Measurements from ENCODE around the gene USP28.
"Not testable (repeated sequence)": the region's sequence is repeated elsewhere in the genome, so short reads cannot be mapped to it uniquely, and the experiment has no call there.

USP28 gene, protein sequence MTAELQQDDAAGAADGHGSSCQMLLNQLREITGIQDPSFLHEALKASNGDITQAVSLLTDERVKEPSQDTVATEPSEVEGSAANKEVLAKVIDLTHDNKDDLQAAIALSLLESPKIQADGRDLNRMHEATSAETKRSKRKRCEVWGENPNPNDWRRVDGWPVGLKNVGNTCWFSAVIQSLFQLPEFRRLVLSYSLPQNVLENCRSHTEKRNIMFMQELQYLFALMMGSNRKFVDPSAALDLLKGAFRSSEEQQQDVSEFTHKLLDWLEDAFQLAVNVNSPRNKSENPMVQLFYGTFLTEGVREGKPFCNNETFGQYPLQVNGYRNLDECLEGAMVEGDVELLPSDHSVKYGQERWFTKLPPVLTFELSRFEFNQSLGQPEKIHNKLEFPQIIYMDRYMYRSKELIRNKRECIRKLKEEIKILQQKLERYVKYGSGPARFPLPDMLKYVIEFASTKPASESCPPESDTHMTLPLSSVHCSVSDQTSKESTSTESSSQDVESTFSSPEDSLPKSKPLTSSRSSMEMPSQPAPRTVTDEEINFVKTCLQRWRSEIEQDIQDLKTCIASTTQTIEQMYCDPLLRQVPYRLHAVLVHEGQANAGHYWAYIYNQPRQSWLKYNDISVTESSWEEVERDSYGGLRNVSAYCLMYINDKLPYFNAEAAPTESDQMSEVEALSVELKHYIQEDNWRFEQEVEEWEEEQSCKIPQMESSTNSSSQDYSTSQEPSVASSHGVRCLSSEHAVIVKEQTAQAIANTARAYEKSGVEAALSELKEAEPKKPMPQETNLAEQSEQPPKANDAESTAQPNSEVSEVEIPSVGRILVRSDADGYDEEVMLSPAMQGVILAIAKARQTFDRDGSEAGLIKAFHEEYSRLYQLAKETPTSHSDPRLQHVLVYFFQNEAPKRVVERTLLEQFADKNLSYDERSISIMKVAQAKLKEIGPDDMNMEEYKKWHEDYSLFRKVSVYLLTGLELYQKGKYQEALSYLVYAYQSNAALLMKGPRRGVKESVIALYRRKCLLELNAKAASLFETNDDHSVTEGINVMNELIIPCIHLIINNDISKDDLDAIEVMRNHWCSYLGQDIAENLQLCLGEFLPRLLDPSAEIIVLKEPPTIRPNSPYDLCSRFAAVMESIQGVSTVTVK

GRCh38 chr11:113875234-113876073 lies at the start of gene USP28:
Gene USP28, minus strand, starts transcription at chr11:113875572. Its CDS starts 71 bp downstream, at chr11:113875501.
- DNase-seq (ENCODE audit: low spot score): peak; percentile 93

DNA sequence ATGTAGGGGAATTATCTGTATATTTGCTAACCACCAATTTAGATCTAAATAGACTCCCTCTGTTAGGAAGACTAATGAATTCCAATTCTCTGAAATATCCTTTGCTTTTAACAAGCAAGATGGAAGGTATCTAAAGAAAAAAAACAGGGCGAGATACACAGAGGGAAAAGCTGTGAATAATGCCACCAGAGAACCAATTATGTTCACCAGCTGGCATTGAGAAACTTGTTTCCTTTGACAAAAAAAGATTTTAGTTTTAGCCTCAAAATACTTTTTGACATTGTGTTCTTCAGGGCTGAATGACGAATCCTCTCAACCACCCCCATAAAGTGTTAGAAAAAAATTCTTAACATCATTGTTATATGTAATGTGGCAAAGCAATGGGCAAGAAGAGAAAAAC lies 48.2 kb upstream of the USP28 start:
- no peak for DNase-seq (ENCODE audit: low spot score)

GRCh38 chr11:113911491-113911890 lies 36.1 kb upstream of the USP28 start:
- not testable (repeated sequence) for DNase-seq (ENCODE audit: low spot score)

DNA sequence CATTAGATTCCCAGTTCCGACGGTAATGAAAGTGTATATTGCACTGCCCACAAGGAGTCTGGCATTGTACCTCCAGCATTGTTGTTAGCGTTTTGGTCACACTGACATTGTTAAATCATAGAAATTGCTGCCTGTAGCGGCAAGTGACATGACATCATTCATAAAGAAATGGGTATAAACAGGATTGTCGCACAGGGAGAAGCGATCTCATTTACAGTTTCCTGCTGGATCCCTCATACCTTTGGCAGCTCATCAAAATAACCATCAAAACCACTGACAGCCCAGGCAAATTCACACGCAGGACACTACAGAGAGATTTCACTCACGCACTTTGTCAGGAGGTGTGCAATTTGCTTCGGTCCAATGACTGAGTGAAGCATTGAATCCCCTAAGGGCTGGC lies 32.7 kb upstream of the USP28 start:
- DNase-seq (ENCODE audit: low spot score): no peak

DNA sequence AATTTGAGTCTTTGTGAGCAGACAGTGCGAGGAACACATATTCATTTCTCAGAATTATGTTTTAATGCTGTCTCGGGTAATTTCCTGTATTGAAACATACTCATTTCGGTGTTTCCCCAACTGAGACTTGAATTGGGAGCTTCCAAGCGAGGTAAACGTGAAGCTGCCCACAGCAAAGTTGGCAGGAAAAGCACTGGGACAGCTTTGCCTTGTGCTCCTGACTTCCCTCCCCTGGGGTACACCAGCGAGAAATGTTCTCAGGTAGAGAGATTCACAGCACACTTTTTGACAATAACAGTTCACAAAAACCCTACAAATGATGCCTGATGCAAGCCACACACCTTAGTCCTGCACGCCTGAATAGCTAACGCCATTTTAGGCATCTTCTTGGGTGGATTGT lies 32.3 kb upstream of the USP28 start:
- DNase-seq (ENCODE audit: low spot score): no peak

DNA sequence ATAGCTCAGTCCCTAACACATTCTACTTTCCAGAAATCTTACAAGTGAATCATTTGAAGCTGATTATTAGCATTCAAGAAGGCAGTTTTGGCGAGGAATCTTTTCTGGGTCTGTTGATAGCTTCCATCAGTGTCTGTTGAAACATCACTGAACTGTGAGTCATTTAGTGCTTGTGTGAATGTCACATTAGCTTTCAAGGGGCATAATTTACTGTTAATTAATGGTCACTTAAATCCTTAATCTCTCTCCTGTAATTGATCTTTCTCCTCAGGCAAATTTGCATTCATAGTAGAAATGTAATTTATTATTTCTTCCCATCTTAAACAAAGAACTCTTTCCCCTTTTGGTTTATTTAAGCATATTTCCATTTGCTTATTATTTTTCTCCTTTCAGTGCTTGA lies 31.8 kb upstream of the USP28 start:
- DNase-seq (ENCODE audit: low spot score): no peak

GRCh38 chr11:113906516-113906915 lies 31.1 kb upstream of the USP28 start:
- DNase-seq (ENCODE audit: low spot score): no peak

GRCh38 chr11:113906038-113906437 lies 30.7 kb upstream of the USP28 start:
- no peak for DNase-seq (ENCODE audit: low spot score)

GRCh38 chr11:113904379-113905101 lies 29.2 kb upstream of the USP28 start, which contains the start of gene HTR3B:
Gene HTR3B, plus strand, starts transcription at chr11:113904796. Its CDS starts 138 bp downstream, at chr11:113904934.
- no peak for DNase-seq (ENCODE audit: low spot score)

GRCh38 chr11:113901141-113901540 lies 25.8 kb upstream of the USP28 start:
- DNase-seq (ENCODE audit: low spot score): no peak

- DNase-seq (ENCODE audit: low spot score): peak; percentile 31
These were observed 20.9 kb upstream of the USP28 start for GRCh38 chr11:113896156-113896879.

- no peak for DNase-seq (ENCODE audit: low spot score)
These were observed 20.2 kb upstream of the USP28 start for GRCh38 chr11:113895367-113896155.

- DNase-seq (ENCODE audit: low spot score): no peak
These were observed 19.1 kb upstream of the USP28 start for GRCh38 chr11:113894421-113894996.

- DNase-seq (ENCODE audit: low spot score): no peak
These were observed 13.5 kb upstream of the USP28 start for GRCh38 chr11:113888848-113889247.

DNA sequence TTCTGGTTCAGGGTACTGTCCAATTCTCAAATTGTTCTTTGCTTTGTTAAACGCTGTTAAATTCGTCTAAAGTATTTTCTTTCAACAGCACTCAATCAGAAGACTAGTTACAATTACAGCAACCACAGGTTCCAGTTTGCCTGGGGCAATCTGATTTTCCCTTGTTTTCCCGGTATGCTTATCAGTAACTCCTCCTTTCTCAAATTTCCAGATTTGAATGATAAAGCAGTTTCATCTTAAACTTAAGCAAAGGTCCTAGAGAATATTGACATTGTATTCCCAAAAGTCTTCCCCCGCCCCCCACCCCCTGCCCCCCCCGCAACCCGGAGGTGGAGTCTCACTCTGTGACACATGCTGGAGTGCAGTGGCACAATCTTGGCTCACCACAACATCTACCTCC lies 10.5 kb upstream of the USP28 start:
- DNase-seq (ENCODE audit: low spot score): no peak

DNA sequence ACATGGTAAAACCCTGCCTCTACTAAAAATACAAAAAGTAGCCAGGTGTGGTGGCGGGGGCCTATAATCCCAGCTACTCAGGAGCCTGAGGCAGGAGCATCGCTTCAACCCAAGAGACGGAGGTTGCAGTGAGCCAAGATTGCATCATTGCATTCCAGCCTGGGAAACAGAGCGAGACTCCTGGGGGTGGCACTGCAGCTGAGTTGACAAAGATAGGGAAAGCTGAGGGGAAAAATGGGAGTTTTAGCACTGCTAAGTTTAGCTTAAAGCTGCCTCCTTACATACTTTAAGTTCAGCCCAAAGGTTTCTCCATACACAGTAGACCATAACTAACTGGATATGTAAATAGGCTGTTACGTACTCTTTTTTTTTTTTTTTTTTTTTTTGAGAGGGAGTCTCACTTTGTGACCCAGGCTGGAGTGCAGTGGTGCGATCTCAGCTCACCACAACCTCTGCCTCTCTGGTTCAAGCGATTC lies 9.0 kb upstream of the USP28 start:
- DNase-seq (ENCODE audit: low spot score): no peak

DNA sequence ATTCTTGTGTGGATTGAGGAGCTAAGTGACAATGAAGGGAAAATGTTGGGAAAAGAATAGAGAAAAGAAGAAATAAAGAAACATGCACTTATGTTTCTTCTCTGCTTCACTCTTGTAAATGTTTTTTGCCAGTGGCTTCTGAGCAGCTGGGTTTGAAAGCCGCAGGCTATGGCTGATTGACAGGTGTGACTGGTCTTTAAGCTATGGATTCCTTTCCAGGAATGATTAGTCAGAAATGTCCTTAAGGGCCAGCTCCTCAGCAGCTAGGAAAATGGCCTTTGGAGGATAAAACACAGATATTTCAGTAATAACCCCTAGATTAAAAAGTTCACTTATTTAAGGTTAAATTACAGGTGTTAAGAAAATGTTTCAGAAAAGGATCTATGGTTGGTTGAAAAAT lies 6.5 kb upstream of the USP28 start:
- DNase-seq (ENCODE audit: low spot score): no peak

DNA sequence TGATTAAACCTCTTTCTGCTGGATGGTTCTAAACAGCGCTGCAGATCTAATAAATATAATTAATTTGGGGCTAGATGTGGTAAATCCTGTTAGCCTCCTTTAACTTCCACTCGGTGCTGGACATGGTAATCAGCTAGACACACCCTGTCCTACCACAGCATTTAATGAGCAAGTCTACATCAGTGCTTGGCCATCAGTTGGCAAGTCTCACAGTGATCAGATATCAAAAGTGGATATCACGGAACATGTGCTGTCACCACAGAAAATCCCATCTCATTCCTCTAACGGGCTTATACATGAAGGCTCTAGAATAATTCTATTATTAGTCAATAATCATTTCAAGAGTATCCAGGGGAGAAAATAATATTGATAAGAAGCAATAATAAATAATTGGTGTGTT lies 5.6 kb upstream of the USP28 start:
- DNase-seq (ENCODE audit: low spot score): no peak

GRCh38 chr11:113879446-113879845 lies 4.1 kb upstream of the USP28 start:
- not testable (repeated sequence) for DNase-seq (ENCODE audit: low spot score)

Data from SW480 (cell line).